NB4 (cell line): Measurements from ENCODE around the gene IAPP.
"Not testable (repeated sequence)": the region's sequence is repeated elsewhere in the genome, so short reads cannot be mapped to it uniquely, and the experiment has no call there.

Source experiments
- DNase-seq: peaks from one replicate; pipeline ENCODE4 v3.0.0; 2010; ENCODE audit warnings: low read depth
- H3K4me3 ChIP-seq: one replicate; pipeline ENCODE4 v1.5.1; 2011; ENCODE audit warnings: mild to moderate bottlenecking, low read depth, low read length, moderate library complexity
- MYC ChIP-seq: IDR thresholded peaks from 2 replicates; pipeline ENCODE4 v1.6.1; 2011; ENCODE audit warnings: low read depth, low read length
- POLR2A ChIP-seq: IDR thresholded peaks from 2 replicates; pipeline ENCODE4 v1.6.1; 2011; ENCODE audit warnings: mild to moderate bottlenecking; ENCODE audit not compliant: insufficient read length; ENCODE audit errors: extremely low read depth
- TF ChIP-seq, protein P1 (sequence below): IDR thresholded peaks from 2 replicates; pipeline ENCODE4 v1.6.1; 2011; ENCODE audit warnings: low read depth, low read length
- TF ChIP-seq, protein P2 (sequence below): IDR thresholded peaks from one replicate; pipeline ENCODE4 v1.5.1; 2012; ENCODE audit warnings: low read depth, low read length

The IAPP gene

DNA sequence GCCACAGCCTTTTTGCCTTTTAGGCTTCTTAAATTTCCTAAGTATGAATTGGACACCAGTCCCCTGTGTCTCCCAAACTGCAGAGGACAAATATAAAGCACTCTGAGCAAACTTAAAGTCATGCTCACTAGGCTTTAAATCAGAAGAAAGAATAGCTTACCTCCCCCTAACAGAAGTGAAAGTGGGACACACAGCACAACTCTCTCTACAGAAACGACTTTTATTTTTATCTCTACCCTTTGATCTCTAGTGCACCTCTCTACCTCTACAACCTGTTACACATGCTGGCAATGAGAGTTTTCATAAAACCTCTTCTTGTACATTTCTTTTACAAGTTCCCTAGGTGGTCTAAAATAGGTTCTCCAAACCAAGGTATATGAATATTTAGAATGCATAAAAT lies 19.7 kb downstream of the IAPP start:
- H3K4me3 ChIP-seq = no peak overlapping the region
- TF ChIP-seq MYC (no peak), POLR2A (no peak)
- TF ChIP-seq, protein P1, sequence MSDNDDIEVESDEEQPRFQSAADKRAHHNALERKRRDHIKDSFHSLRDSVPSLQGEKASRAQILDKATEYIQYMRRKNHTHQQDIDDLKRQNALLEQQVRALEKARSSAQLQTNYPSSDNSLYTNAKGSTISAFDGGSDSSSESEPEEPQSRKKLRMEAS = no peak
- TF ChIP-seq, protein P2, sequence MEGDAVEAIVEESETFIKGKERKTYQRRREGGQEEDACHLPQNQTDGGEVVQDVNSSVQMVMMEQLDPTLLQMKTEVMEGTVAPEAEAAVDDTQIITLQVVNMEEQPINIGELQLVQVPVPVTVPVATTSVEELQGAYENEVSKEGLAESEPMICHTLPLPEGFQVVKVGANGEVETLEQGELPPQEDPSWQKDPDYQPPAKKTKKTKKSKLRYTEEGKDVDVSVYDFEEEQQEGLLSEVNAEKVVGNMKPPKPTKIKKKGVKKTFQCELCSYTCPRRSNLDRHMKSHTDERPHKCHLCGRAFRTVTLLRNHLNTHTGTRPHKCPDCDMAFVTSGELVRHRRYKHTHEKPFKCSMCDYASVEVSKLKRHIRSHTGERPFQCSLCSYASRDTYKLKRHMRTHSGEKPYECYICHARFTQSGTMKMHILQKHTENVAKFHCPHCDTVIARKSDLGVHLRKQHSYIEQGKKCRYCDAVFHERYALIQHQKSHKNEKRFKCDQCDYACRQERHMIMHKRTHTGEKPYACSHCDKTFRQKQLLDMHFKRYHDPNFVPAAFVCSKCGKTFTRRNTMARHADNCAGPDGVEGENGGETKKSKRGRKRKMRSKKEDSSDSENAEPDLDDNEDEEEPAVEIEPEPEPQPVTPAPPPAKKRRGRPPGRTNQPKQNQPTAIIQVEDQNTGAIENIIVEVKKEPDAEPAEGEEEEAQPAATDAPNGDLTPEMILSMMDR = no peak
- DNase-seq = no peak

- not testable (repeated sequence) for DNase-seq, H3K4me3 ChIP-seq
These were observed 22.3 kb downstream of the IAPP start for GRCh38 chr12:21394828-21395626.

DNA sequence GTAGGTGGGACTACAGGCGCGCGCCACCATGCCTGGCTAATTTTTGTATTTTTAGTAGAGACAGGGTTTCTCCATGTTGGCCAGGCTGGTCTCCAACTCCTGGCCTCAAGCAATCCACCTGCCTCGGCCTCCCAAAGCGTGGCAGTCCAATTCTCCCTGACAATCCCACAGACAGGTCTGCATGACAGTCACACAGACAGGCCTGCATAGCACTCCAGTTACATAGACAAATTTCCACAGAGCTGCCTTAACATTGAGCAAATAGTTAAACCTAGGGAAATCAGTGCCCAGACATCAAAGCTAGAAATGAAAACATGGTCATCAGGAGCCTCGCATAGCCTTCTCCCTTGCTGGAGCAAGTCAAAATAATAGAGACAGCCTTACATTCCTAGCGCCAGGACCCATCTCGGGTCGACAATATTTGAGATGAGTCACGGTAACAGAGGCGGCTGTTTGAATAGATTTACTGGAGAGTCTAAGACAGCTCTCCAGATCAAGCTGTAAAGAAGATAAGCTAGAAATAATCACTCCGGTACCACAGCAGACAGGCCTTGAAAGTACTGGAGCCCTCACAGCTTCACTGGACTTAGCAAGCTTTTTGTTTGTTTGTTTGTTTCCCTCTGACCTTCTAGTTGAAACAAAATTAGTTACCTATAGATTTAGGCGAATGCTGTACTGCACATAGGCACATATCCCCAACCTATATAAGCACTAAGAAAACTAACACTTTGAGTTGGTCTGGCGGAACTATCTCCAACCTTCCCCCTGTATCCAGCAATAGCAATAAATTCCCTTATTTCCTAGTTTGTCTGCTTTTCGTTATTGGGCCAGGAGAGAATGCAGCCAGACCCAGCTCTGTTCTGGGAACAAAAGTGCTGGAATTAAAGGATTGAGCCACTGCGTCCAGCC lies 40.9 kb downstream of the IAPP start:
- no peak for DNase-seq
- no peak overlapping the region for H3K4me3 ChIP-seq
- TF ChIP-seq POLR2A = no peak
- TF ChIP-seq, protein P1 = no peak
- TF ChIP-seq, protein P2 = no peak
- no peak for TF ChIP-seq MYC

DNA sequence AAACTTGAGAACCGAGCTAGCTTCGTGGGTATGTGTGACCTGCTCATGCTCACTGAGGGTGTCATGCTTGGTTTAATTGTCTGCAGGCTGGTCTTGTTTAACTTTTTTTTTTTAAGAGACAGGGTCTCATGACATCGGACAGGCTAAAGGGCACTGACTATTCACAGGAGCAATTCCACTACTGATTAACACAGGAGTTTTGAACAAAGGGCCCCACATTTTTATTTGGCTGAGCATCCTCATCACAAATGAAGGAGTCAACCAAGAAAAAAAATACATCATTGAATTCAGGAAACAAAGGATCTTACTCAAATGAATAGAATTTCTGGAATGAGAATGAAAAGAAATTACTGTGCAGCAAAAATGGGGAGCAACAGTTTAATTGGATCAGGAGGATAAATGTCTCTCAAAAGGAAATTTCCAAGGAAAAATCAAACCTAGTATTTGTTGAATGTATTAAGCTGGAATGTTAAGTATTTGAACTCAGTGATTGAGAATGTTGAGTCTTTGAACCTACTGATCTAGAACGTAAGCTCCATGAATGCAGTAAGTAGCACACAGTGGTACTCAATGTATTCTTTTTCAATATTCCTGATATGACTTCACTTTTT lies 43.9 kb downstream of the IAPP start:
- DNase-seq = no peak
- H3K4me3 ChIP-seq = no peak overlapping the region
- TF ChIP-seq POLR2A (no peak), MYC (no peak)
- TF ChIP-seq, protein P1 = no peak
- TF ChIP-seq, protein P2 = no peak

GRCh38 chr12:21418398-21418797 lies 45.7 kb downstream of the IAPP start:
- H3K4me3 ChIP-seq, DNase-seq: not testable (repeated sequence)

GRCh38 chr12:21419009-21419699 lies 46.5 kb downstream of the IAPP start:
- H3K4me3 ChIP-seq, DNase-seq: not testable (repeated sequence)

- DNase-seq = no peak
- H3K4me3 ChIP-seq = no peak overlapping the region
- TF ChIP-seq, protein P1 = no peak
- TF ChIP-seq, protein P2 = no peak
These were observed 55.5 kb downstream of the IAPP start for GRCh38 chr12:21428241-21428640.
